Activated naive CD8-positive, alpha-beta T cell treated with anti-CD3 and anti-CD28 coated beads, Interleukin-2, amount 10 ng/mL, durations not matched to agents 7 days and 5 days (primary cell): Measurements from ENCODE around the gene XRCC4. TPM values are rescaled to one million over a fixed set of nuclear protein-coding genes. Genes with fewer than 3 reads are reported as not detected.
"Not testable (repeated sequence)": the region's sequence is repeated elsewhere in the genome, so short reads cannot be mapped to it uniquely, and the experiment has no call there.

Experiments
- ATAC-seq: fragments of 150-1000 bp; cut with Tn5 transposase; one replicate; pipeline ENCODE4 v1.10.0; 2021; ENCODE audit warnings: low read depth, moderate library complexity
- POLR2A ChIA-PET: fragments of 350-600 bp; sonication (Branson Sonifier 250); formaldehyde crosslinking; loops from one replicate; lab custom pipeline; 2021; ENCODE audit warnings: antibody characterized with exemption; lab: Charles Lee
- DNase-seq: peaks from one replicate; pipeline ENCODE4 v3.0.0; 2021
- H3K27ac Mint-ChIP-seq: one replicate; pipeline ENCODE4 v1.8.0; 2022; ENCODE audit warnings: mild to moderate bottlenecking, mixed read lengths
- H3K27me3 Mint-ChIP-seq: one replicate; pipeline ENCODE4 v1.8.0; 2022; ENCODE audit warnings: mild to moderate bottlenecking, moderate library complexity, mixed read lengths
- H3K36me3 Mint-ChIP-seq: one replicate; pipeline ENCODE4 v1.8.0; 2021; ENCODE audit warnings: mild to moderate bottlenecking, mixed read lengths
- H3K4me1 Mint-ChIP-seq: one replicate; pipeline ENCODE4 v1.8.0; 2021; ENCODE audit warnings: mixed read lengths
- H3K4me3 Mint-ChIP-seq: one replicate; pipeline ENCODE4 v1.8.0; 2022; ENCODE audit warnings: mild to moderate bottlenecking, moderate library complexity, mixed read lengths
- H3K9me3 Mint-ChIP-seq: one replicate; pipeline ENCODE4 v1.8.0; 2021; ENCODE audit warnings: mixed read lengths
- total RNA-seq, 2 experiments: library from RNA; stranded (reverse); gene quantifications; one replicate each; pipeline ENCODE4 v1.2.3, GENCODE V29; 2021

The XRCC4 gene
- total RNA-seq, 2 experiments from 2014 or later = 9.3 to 10.7 TPM

DNA sequence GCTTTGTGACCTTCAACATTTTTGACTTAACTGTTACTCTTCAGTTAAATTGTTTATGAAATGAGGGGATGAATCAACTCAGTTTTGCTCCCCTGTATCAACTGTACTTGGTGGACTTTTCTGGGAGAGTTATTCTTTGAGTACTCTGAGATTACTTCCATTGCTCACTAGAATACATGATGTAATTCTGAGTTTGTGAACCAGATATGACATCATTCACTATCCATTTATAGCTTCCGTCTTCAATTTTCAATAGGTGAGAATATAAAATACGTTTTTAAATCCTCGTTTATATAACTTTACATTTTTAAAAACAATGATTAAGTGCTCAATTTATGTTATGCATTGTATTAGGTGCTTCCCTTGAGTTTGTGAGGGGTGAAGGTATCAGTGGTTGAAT, 71.0 kb downstream of the XRCC4 start:
- H3K4me3 Mint-ChIP-seq = no peak overlapping the region
- H3K36me3 Mint-ChIP-seq = peaks cover 3% of the 10 kb centered on the region
- peaks cover 3% of the 10 kb centered on the region for H3K9me3 Mint-ChIP-seq
- H3K27me3 Mint-ChIP-seq = no peaks in the 10 kb centered on the region
- POLR2A ChIA-PET = no interaction called here
- H3K27ac Mint-ChIP-seq = no peak overlapping the region
- H3K4me1 Mint-ChIP-seq = peaks cover 2% of the 10 kb centered on the region
- DNase-seq (no peak), ATAC-seq (no peak)

DNA sequence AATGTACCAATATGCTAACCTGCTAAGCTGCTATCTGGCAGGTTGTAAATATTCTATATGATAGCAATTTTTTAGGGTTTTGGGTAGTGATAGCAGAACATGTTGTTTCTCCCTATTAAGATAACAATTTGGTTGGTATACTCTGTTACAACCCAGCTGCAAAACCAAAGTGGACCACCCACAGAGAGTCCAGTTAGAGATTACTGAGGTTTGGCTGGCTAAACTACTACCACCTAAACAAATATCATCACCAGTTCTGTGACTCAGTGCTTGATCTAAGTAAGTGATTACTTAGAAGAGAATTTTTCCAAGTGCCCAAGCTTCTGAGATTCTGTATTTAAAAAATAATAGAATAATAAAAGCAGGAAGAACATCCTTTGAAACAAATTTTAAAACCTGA, 72.3 kb downstream of the XRCC4 start:
- Mint-ChIP-seq H3K9me3 (no peaks in the 10 kb centered on the region), H3K27ac (no peak overlapping the region), H3K4me3 (no peak overlapping the region), H3K27me3 (no peaks in the 10 kb centered on the region), H3K4me1 (peaks cover 2% of the 10 kb centered on the region), H3K36me3 (no peaks in the 10 kb centered on the region)
- no peak for DNase-seq
- POLR2A ChIA-PET = no interaction called here
- ATAC-seq = no peak

DNA sequence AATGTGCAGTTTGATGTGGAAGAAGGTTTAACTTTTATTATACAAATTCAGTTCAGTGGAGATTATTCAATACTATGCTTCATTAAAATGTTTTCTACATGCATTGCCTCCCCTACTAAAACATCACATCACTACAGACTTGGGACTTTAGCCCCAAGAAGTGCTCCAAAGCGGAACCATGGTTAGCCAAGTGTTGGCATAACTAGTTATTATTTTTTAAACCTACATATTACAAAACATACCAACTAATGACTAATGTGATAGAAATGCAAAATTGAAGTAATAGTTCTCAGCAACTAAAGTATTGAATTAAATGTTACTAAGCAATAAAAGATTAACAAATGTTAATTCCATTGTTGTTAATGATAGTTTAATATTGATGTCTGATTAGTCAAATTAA, 74.5 kb downstream of the XRCC4 start:
- no peaks in the 10 kb centered on the region for H3K36me3 Mint-ChIP-seq
- DNase-seq (no peak), ATAC-seq (no peak)
- peaks cover 2% of the 10 kb centered on the region for H3K4me1 Mint-ChIP-seq
- H3K9me3 Mint-ChIP-seq = no peaks in the 10 kb centered on the region
- POLR2A ChIA-PET = no interaction called here
- H3K4me3 Mint-ChIP-seq = no peak overlapping the region
- no peak overlapping the region for H3K27ac Mint-ChIP-seq
- no peaks in the 10 kb centered on the region for H3K27me3 Mint-ChIP-seq

DNA sequence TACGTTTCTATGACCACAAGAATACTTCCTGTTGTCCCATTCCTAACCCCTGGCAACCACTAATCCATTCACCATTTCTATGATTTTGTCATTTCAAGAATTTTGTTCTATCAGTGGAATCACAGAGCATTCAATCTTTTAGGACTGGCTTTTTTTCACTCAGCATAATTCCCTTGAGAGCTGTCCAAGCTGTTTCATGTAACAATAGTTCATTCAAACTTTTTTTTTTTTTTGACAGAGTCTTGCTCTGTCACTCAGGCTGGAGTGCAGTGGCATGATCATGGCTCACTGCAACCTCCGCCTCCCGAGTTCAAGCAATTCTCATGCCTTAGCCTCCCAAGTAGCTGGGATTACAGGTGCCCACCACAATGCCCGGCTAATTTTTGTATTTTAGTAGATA, 75.6 kb downstream of the XRCC4 start:
- H3K27ac Mint-ChIP-seq, POLR2A ChIA-PET, H3K9me3 Mint-ChIP-seq, H3K36me3 Mint-ChIP-seq, H3K4me3 Mint-ChIP-seq, H3K4me1 Mint-ChIP-seq, H3K27me3 Mint-ChIP-seq, ATAC-seq, DNase-seq: not testable (repeated sequence)

DNA sequence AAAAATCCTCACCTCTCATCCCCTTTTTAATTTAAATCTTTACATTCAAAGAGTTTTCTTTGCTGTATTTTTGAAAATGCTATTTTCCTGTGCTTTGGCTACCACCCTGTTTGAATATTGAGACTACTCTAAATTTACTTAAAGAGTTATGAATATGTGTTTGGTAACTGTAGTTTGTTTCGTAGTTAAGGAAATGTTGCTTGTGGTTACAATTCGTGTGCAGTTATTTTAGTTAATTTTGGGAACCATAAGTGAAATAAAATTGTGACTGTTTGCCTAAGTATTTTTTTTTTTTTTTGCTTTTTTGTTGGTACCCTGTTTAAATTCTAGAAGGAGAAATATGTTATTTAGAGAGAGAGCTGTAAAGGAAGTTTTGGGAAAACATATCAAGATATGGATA, 78.7 kb downstream of the XRCC4 start:
- POLR2A ChIA-PET = no interaction called here

DNA sequence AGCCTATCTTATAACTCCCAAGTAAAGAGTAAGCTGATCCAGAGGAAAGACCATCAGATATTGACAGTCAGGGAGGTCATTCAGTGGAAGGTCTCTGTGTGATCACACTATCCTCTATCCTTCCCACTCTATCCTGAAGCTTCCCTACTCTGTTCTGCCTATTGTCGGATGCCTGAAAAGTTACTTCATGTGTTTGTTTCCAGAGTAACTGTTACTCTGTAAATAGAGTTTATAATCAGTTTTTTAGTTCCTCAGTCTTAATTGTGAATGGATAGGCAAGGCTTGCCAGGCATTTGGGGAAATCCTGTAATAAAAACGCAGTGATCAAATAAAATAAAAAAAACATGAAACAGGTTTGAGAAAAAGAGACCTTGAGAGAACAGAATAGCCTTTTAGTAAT, 79.8 kb downstream of the XRCC4 start:
- POLR2A ChIA-PET = no interaction called here
- ATAC-seq = no peak
- Mint-ChIP-seq H3K27me3 (no peaks in the 10 kb centered on the region), H3K27ac (no peak overlapping the region), H3K4me1 (peaks cover 2% of the 10 kb centered on the region), H3K9me3 (no peaks in the 10 kb centered on the region), H3K4me3 (no peak overlapping the region), H3K36me3 (no peaks in the 10 kb centered on the region)
- no peak for DNase-seq

More for the DNA sequence above, 78.7 kb downstream of the XRCC4 start:
- Mint-ChIP-seq H3K9me3 (no peaks in the 10 kb centered on the region), H3K4me3 (no peak overlapping the region), H3K27me3 (no peaks in the 10 kb centered on the region), H3K36me3 (no peaks in the 10 kb centered on the region), H3K27ac (no peak overlapping the region), H3K4me1 (peaks cover 2% of the 10 kb centered on the region)
- no peak for DNase-seq
- no peak for ATAC-seq

DNA sequence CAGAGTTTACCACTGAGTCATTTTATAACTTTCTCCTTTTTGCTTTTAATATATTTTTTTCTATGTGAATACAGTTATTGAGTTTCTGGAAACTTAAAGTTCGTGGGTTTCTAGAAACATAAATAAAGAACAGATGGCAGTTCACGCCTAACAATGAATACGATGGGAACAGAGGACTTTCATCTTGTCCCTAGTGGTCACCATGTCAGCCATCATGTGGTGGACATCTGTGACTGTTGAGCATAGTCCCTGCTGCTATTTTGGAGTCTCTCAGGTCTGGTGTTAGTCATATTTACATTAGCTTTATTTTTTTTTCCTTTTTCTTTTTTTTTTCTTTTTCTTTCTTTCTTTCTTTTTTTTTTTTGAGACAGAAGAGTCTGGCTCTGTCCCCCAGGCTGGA, 85.3 kb downstream of the XRCC4 start:
- Mint-ChIP-seq H3K9me3 (no peaks in the 10 kb centered on the region), H3K4me1 (no peaks in the 10 kb centered on the region), H3K27ac (no peak overlapping the region), H3K4me3 (no peak overlapping the region), H3K27me3 (no peaks in the 10 kb centered on the region), H3K36me3 (peaks cover 6% of the 10 kb centered on the region)
- DNase-seq (no peak), ATAC-seq (no peak)
- POLR2A ChIA-PET = no interaction called here

DNA sequence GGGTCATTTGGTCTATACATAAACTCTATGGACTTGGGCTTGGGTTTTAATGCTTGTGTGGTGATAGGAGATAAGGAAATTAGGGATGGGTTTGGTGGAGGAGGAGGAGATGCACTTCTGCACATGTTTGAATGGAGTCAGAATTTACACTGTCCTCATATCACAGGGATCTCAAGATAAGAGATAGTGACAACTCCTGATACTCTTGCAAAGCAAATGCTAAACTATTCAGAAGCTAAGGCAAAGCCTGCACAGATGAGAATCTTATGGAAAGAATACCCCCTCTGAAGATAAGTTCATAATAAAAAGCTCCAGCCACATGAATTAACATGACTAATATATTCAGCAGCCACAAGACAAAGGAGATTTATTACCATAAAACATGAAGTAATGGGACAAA, 90.2 kb downstream of the XRCC4 start:
- Mint-ChIP-seq H3K4me1 (no peaks in the 10 kb centered on the region), H3K4me3 (no peak overlapping the region), H3K36me3 (peaks cover 6% of the 10 kb centered on the region), H3K9me3 (no peaks in the 10 kb centered on the region), H3K27ac (no peak overlapping the region), H3K27me3 (peaks cover 2% of the 10 kb centered on the region)
- POLR2A ChIA-PET = no interaction called here
- DNase-seq (no peak), ATAC-seq (no peak)

DNA sequence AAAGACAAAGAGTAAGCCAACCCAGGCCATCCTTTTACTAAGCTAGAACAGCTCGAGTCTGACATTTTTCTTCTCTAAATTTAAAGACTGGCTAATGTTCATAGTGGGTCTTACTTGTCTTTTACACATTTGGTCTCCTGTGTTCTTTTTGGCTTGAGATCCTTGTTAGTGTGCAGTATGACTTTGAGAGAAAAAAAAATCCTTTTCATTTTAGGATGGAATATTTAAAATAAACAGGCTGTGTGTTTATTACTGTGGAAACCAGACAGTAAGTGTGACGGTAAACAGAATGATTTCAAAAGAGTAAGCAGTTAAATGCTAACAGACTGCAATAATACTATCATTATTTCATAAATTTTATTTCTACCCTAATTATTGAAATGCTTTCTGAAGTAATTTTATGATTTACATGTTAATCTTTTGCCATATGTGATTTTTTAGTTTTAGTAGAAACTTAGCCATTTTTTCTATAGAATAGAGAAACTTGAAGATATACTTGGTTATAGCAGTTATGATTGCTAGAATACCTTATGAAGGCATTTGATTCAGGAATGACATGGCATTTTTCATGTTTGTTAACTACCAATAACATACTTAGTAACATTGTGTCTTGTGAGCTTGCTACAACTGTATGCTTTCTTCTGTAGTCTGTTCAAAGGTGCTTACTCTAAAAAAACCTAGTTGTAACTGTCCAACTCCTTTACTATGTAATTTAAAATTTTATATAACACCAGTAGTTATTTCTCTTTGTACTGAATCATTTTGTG, 92.4 kb downstream of the XRCC4 start:
- no peaks in the 10 kb centered on the region for H3K9me3 Mint-ChIP-seq
- no peak for DNase-seq

DNA sequence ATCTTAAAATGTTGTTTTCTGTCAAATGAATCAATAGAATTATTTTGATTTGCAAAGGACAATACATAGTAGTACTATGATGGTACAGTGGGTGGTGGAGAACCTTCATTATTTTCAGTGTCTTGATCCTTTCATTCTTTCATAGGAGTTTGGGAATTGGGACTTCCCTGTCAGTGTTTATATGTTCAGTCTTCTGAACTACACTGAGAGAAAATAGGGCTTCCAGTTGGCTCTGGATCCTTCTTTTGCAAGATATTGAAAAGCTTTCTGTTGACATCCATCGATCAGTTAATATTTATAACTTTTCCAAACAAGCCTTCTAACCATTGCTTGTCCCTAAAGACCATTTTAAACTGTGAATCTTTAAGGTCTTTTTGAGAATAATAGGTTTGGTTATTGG, 94.7 kb downstream of the XRCC4 start:
- H3K36me3 Mint-ChIP-seq = peaks cover 8% of the 10 kb centered on the region
- H3K27me3 Mint-ChIP-seq = peaks cover 2% of the 10 kb centered on the region
- ATAC-seq (no peak), DNase-seq (no peak)
- POLR2A ChIA-PET = no interaction called here
- H3K27ac Mint-ChIP-seq = no peak overlapping the region
- H3K4me3 Mint-ChIP-seq = no peak overlapping the region
- H3K9me3 Mint-ChIP-seq = no peaks in the 10 kb centered on the region
- H3K4me1 Mint-ChIP-seq = no peaks in the 10 kb centered on the region

More for the DNA sequence above, 92.4 kb downstream of the XRCC4 start:
- Mint-ChIP-seq H3K27me3 (peaks cover 2% of the 10 kb centered on the region), H3K36me3 (peaks cover 6% of the 10 kb centered on the region), H3K4me1 (no peaks in the 10 kb centered on the region), H3K4me3 (no peak overlapping the region), H3K27ac (no peak overlapping the region)
- POLR2A ChIA-PET = no interaction called here
- ATAC-seq = no peak

DNA sequence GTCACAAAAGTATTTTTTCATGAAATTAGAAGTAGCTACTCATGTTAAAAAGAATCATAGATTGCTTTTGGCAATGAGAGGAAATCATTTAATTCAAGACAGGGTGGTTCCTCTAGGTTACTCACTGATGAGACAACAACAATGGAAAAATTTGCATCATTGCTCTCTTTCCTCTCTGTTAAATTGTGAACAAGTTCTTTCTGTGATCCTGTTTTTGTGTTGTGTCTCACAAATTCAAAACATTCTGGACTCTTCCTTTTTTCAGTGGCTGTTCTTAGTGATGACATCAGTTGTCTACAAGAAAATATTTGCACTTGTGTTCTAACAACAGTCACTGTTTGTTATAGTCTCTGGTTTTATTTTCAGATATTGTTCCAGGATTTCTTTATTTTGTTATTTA, 95.3 kb downstream of the XRCC4 start:
- no peak overlapping the region for H3K27ac Mint-ChIP-seq
- H3K4me1 Mint-ChIP-seq = no peaks in the 10 kb centered on the region
- POLR2A ChIA-PET = no interaction called here
- DNase-seq = no peak
- H3K4me3 Mint-ChIP-seq = no peak overlapping the region
- H3K27me3 Mint-ChIP-seq = peaks cover 2% of the 10 kb centered on the region
- ATAC-seq = no peak
- H3K36me3 Mint-ChIP-seq = peaks cover 2% of the 10 kb centered on the region
- no peaks in the 10 kb centered on the region for H3K9me3 Mint-ChIP-seq

DNA sequence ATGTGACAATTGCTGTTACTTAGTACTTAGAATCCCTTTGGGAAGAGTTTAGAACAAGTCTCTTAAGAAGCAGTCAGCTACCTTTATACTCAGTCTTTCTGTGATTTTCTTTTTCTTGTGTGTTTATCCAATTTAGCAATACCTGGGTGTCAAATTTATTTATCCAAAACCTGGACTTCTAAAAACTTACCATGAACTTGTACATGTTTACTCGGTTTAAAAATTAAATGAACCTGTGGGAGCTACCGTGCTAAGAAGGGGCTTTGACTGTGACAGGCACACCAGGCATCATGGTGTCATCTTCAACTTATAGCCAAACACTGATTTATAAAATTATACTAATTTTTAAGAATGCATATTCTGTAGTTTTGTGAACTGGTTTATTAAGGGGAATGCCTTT, 96.5 kb downstream of the XRCC4 start:
- POLR2A ChIA-PET = no interaction called here
- Mint-ChIP-seq H3K4me3 (no peak overlapping the region), H3K27ac (no peak overlapping the region), H3K9me3 (no peaks in the 10 kb centered on the region), H3K4me1 (no peaks in the 10 kb centered on the region), H3K36me3 (peaks cover 2% of the 10 kb centered on the region), H3K27me3 (peaks cover under 1% of the 10 kb centered on the region)
- no peak for ATAC-seq
- no peak for DNase-seq

DNA sequence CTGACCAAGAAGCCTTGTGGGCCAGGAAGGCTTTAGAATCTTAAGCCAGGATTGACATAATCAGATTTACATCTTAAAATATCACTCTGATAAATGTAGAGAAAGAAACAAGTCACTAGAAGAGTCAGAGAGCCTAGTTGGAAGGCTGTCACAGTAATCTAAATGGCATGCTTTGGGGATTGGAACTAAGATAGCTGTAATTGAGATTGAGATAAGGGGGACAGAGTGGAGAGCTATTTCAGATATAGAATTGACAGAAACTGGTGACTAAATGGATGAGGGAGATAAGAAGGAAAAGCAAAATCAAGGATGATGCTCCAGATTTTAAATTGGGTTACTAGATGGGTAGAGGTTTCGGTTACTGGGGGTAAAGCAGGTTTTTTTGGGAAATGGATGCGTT, 100.5 kb downstream of the XRCC4 start:
- ATAC-seq = no peak
- Mint-ChIP-seq H3K27ac (no peak overlapping the region), H3K4me1 (no peaks in the 10 kb centered on the region), H3K9me3 (no peaks in the 10 kb centered on the region), H3K27me3 (no peaks in the 10 kb centered on the region), H3K36me3 (peaks cover 2% of the 10 kb centered on the region), H3K4me3 (no peak overlapping the region)
- DNase-seq = no peak
- POLR2A ChIA-PET = no interaction called here

DNA sequence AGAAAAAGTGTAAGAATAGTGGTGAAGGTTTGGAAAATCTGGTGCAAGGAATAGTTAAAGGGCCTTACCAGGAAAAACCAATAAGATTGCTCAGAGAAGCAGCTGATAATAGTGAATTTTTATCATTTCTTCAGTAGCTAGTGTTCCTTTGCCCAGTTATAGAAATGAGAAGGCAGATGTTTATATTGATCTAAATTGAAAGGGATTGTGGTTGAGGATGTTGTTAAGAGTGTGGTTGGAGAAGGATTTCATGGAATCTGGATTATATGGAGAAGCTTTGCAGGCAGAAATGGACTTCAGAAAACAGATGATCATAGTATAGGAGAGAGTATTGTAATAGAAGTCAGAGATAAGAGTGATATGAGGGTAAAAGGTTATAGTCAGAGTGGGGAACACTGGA, 102.6 kb downstream of the XRCC4 start:
- Mint-ChIP-seq H3K9me3 (no peaks in the 10 kb centered on the region), H3K27ac (no peak overlapping the region), H3K4me1 (no peaks in the 10 kb centered on the region), H3K27me3 (no peaks in the 10 kb centered on the region), H3K36me3 (peaks cover 2% of the 10 kb centered on the region), H3K4me3 (no peak overlapping the region)
- DNase-seq (no peak), ATAC-seq (no peak)
- POLR2A ChIA-PET = no interaction called here
